T-helper 2 cell treated with Interferon-gamma antibody and Interleukin-4, amounts not matched to agents 5 μg/mL and 100 μg/mL, for 36 hours (primary cell): ENCODE results near the gene PIGBOS1.

Experiments
- DNase-seq: peaks from one replicate; pipeline ENCODE4 v3.0.0; 2021; ENCODE audit warnings: low spot score
- H3K27ac Mint-ChIP-seq: one replicate; pipeline ENCODE4 v1.8.0; 2021; ENCODE audit warnings: mild to moderate bottlenecking, mixed read lengths
- H3K27me3 Mint-ChIP-seq: one replicate; pipeline ENCODE4 v1.8.0; 2021; ENCODE audit warnings: low read depth, mixed read lengths
- H3K36me3 Mint-ChIP-seq: one replicate; pipeline ENCODE4 v1.8.0; 2021; ENCODE audit warnings: low read depth, mixed read lengths
- H3K4me1 Mint-ChIP-seq: one replicate; pipeline ENCODE4 v1.8.0; 2021; ENCODE audit warnings: low read depth, mixed read lengths
- H3K4me3 Mint-ChIP-seq: one replicate; pipeline ENCODE4 v1.8.0; 2022; ENCODE audit warnings: mild to moderate bottlenecking, moderate library complexity, mixed read lengths
- H3K9me3 Mint-ChIP-seq: one replicate; pipeline ENCODE4 v1.8.0; 2021; ENCODE audit warnings: mixed read lengths

The PIGBOS1 gene, protein sequence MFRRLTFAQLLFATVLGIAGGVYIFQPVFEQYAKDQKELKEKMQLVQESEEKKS

DNA sequence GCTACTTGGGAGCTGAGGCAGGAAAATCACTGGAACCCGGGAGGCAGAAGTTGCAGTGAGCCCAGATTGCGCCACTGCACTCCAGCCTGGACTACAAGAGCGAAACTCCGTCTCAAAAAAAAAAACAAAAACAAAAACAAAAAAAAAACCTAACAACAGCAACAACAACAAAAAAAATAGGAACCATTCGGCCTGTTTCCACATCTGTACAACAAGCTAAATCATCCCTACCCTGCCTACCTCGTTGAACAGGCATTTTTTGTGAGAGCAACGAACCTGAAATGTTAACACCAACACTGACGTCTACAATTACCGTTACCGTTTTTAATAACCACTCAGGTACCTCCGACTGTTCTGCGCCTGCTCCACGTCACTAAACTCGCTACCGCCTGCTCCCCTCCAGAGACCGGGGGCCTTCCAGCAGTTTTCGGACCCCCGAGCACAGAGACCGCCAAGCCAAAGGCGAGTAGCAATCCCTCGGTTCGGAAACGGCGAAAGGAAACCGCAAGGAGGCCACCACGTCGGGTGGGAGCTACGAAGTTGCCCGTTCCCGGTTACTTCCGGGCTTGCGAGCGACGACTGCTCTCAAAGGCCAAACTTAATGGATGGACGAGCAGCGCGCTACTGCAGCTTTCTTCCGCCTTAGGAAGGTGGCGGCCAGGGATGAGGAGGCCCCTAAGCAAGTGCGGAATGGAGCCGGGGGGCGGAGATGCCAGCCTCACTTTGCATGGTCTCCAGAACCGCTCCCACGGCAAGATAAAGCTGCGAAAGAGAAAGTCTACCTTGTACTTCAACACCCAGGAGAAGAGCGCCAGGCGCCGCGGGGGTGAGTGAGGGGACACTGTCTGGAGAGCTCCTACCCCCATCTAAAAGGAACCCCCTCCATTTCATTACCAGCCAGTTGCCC is at the start of gene PIGBOS1, which contains the start of gene PIGB:
Gene PIGBOS1, minus strand, starts transcription at position 536 of the 907 bp plus-strand sequence. CDS start 1,331 bp downstream, outside the sequence.
Gene PIGB, plus strand, starts transcription at position 635 of the 907 bp plus-strand sequence. Its CDS starts 29 bp downstream, at position 664.
- H3K4me1 Mint-ChIP-seq = peaks cover 50% of the 10 kb centered on the region
- peak; percentile 81 for DNase-seq
- no peaks in the 10 kb centered on the region for H3K27me3 Mint-ChIP-seq
- H3K4me3 Mint-ChIP-seq = peak within 1 kb of the TSS; percentile 100
- no peaks in the 10 kb centered on the region for H3K9me3 Mint-ChIP-seq
- peak within 1 kb of the TSS; percentile 99 for H3K27ac Mint-ChIP-seq
- peaks cover 42% of the 10 kb centered on the region for H3K36me3 Mint-ChIP-seq

DNA sequence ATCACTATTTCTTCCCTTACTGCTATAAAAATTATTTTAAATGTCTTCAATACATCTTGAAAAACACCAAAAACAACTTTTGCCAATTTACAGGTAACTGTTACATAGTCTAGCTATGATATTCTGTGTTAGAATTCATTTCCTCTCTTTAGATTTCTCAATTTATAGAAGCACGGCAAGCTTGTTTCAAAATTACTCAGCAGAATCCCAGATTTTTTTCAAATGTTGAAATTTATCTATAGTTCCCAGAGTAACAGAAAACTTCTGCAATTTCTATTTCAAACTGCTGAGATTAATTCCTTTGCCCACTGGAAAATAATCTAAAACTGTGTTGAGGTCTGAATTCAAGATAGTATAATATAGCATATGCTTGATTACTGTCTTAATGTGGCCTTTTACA is 48.1 kb upstream of the PIGBOS1 start:
- H3K4me1 Mint-ChIP-seq = no peaks in the 10 kb centered on the region
- no peak for DNase-seq
- H3K27ac Mint-ChIP-seq = no peak overlapping the region
- H3K27me3 Mint-ChIP-seq = no peaks in the 10 kb centered on the region
- H3K9me3 Mint-ChIP-seq = no peaks in the 10 kb centered on the region
- H3K4me3 Mint-ChIP-seq = no peak overlapping the region
- peaks cover 6% of the 10 kb centered on the region for H3K36me3 Mint-ChIP-seq

DNA sequence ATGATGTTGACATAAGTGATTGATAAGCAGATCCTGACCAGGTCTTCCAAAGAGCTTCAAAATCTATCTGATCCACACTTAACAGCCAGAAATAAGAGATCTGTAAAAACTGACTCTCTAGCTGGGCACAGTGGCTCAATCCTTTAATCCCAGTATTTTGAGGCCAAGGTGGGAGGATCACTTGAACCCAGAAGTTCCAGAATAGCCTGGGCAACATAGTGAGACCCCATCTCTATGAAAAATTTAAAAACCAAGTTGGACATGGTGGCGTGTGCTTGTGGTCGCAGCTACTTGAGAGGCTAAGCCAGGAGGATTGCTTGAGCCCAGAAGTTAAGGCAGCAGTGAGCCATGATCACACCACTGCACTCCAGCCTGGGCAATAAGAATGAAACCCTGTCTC is 43.7 kb upstream of the PIGBOS1 start:
- H3K9me3 Mint-ChIP-seq = no peaks in the 10 kb centered on the region
- DNase-seq = no peak
- no peak overlapping the region for H3K27ac Mint-ChIP-seq
- no peak overlapping the region for H3K4me3 Mint-ChIP-seq
- no peaks in the 10 kb centered on the region for H3K4me1 Mint-ChIP-seq
- no peaks in the 10 kb centered on the region for H3K27me3 Mint-ChIP-seq
- H3K36me3 Mint-ChIP-seq = peaks cover 5% of the 10 kb centered on the region

DNA sequence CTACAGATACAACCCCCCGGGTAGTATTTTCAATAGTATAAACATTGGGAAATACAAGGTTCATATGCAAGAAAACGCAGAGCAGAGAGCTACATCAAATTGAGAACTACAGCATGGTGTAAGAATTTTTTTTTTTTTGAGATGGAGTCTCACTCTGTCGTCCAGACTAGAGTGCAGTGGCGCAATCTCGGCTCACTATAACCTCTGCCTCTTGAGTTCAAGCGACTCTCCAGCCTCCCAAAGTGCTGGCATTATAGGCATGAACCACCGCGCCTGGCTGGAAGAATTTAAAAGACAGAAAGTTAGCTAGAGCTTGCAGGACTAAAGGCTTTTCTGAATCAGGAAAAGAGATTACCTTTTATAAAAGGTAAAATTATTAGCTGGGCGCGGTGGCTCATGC is 42.1 kb upstream of the PIGBOS1 start:
- no peak overlapping the region for H3K27ac Mint-ChIP-seq
- no peaks in the 10 kb centered on the region for H3K27me3 Mint-ChIP-seq
- DNase-seq = no peak
- H3K4me1 Mint-ChIP-seq = no peaks in the 10 kb centered on the region
- peaks cover 12% of the 10 kb centered on the region for H3K36me3 Mint-ChIP-seq
- no peaks in the 10 kb centered on the region for H3K9me3 Mint-ChIP-seq
- H3K4me3 Mint-ChIP-seq = no peak overlapping the region

DNA sequence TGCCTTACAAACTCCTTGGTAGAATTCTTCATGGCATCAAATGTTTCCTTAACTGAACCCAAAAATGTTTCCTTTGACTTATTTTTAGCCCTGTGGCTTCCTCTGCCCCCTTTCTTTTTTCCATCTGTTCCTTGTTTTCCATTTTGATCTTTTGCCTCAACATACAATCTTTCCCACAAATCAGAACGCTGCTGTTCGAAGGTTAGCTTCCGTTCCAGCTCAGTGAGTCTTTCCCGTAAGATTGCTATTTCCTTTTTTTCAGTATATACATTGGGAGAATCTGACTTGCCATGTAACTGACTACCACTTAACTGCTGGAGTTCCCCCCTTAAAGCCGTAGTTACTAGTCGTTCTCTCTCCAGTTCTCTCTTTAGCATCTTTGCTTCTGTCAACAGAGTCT is 41.3 kb upstream of the PIGBOS1 start:
- Mint-ChIP-seq H3K36me3 (peaks cover 15% of the 10 kb centered on the region), H3K27me3 (no peaks in the 10 kb centered on the region), H3K9me3 (no peaks in the 10 kb centered on the region), H3K4me3 (no peak overlapping the region), H3K4me1 (no peaks in the 10 kb centered on the region), H3K27ac (no peak overlapping the region)
- DNase-seq = no peak

DNA sequence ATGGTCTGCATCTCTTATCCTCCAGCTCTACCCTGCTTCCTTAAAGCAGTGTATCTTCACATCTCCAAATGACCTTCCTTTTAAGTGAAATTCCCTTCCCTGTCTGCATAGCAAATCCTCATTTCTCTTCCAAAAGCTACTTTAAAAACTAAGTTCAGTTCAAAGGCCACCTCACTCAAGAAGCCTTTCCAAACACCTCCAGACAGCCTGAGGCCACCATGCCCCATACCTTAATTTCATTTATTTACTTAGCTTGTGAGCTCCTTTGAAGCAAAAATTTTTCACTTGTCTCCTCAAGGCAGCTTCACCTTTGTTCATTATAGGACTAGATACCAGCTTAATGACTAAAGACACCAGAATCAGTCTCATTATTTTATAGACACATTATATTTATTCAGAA is 39.5 kb upstream of the PIGBOS1 start:
- DNase-seq = no peak
- no peaks in the 10 kb centered on the region for H3K9me3 Mint-ChIP-seq
- peak overlapping the region; percentile 34 for H3K27ac Mint-ChIP-seq
- H3K4me1 Mint-ChIP-seq = no peaks in the 10 kb centered on the region
- H3K36me3 Mint-ChIP-seq = peaks cover 21% of the 10 kb centered on the region
- H3K4me3 Mint-ChIP-seq = no peak overlapping the region
- no peaks in the 10 kb centered on the region for H3K27me3 Mint-ChIP-seq

DNA sequence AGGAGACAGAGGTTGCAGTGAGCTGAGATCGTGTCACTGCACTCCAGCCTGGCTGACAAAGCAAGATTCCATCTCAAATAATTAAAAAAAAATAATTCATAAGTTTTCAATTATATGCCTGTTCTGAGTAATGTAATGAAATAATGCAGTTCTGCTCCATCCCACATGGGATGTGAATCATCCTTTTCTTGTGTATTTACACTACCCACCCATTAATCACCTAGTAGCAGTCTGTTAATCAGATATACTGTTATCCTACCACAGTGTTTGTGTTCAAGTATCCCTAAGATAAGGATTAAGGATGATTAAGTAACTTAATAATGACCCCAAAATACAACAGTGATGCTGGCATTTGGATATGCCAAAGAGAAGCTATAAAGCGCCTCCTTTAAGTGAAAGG is 38.9 kb upstream of the PIGBOS1 start:
- DNase-seq = no peak

DNA sequence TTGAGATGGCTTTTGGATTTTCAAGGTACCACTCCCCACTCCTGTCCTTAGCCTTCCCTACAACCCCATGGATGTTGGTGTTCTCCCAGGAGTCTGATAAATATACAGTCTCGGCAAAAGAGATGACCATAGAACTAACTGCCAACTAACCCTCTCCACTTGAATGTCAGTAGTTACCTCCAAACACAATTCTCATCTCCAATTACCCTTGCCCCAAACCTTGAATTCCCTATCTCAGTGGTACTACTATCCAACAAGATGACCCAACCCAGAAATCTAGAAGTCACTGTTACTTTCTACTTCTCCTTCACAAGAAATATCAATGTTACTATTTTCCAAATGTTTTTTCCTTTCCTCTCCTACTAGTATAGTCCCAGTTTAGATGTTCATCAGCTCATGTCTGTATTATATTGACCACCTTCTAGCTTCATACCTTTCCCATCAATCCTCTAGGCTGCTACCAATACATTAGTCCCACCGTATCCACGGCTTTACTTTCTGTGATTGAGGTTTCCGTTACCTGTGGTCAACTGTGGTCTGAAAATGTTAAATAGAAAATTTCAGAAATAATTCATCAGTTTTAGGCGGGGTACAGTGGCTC is 38.2 kb upstream of the PIGBOS1 start:
- Mint-ChIP-seq H3K36me3 (peaks cover 22% of the 10 kb centered on the region), H3K9me3 (no peaks in the 10 kb centered on the region), H3K27me3 (no peaks in the 10 kb centered on the region), H3K4me3 (no peak overlapping the region), H3K4me1 (no peaks in the 10 kb centered on the region), H3K27ac (no peak overlapping the region)
- DNase-seq = no peak

More for the DNA sequence above, 38.9 kb upstream of the PIGBOS1 start:
- no peak overlapping the region for H3K27ac Mint-ChIP-seq
- no peaks in the 10 kb centered on the region for H3K27me3 Mint-ChIP-seq
- no peaks in the 10 kb centered on the region for H3K9me3 Mint-ChIP-seq
- H3K36me3 Mint-ChIP-seq = peaks cover 21% of the 10 kb centered on the region
- no peak overlapping the region for H3K4me3 Mint-ChIP-seq
- H3K4me1 Mint-ChIP-seq = no peaks in the 10 kb centered on the region

DNA sequence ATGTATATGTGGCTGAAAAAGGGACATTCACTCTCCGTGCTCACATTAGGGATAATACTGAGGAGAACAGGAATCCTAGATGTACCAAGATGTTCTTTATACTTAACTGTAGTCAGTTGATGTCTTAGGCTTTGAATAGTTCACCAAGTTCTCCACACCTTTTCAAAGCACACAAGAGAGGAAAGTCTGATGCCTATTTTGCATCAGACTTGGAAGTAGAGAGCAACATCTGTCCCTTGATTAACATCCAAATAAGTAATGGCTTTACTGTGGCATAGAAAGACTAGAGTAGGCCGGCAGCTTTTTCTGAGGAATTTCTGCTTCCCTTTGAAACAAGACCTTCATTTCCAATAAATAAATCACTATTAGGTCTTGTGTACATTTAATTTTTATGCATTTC is 34.1 kb upstream of the PIGBOS1 start:
- Mint-ChIP-seq H3K27ac (no peak overlapping the region), H3K4me3 (no peak overlapping the region), H3K27me3 (no peaks in the 10 kb centered on the region), H3K4me1 (no peaks in the 10 kb centered on the region), H3K36me3 (peaks cover 34% of the 10 kb centered on the region), H3K9me3 (no peaks in the 10 kb centered on the region)
- DNase-seq = no peak

DNA sequence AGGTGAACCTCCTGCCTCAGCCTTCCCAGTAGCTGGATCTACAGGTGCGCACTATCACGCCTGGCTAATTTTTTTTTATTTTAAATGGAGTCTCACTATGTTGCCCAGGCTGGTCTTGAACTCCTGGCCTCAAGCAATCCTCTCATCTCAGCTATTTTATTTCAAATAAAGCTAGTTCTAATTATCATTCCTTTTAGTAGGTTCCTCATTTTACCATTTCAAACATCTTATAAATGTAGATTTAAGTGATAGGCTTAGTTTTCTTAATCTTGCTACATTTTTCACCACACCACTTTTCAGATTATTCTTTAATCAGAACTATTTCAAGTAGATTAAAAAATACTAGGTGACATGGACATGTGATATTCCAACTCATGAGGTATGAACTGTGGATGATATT is 30.4 kb upstream of the PIGBOS1 start:
- DNase-seq = no peak
- no peaks in the 10 kb centered on the region for H3K4me1 Mint-ChIP-seq
- H3K36me3 Mint-ChIP-seq = peaks cover 26% of the 10 kb centered on the region
- no peaks in the 10 kb centered on the region for H3K27me3 Mint-ChIP-seq
- no peak overlapping the region for H3K27ac Mint-ChIP-seq
- no peaks in the 10 kb centered on the region for H3K9me3 Mint-ChIP-seq
- no peak overlapping the region for H3K4me3 Mint-ChIP-seq

DNA sequence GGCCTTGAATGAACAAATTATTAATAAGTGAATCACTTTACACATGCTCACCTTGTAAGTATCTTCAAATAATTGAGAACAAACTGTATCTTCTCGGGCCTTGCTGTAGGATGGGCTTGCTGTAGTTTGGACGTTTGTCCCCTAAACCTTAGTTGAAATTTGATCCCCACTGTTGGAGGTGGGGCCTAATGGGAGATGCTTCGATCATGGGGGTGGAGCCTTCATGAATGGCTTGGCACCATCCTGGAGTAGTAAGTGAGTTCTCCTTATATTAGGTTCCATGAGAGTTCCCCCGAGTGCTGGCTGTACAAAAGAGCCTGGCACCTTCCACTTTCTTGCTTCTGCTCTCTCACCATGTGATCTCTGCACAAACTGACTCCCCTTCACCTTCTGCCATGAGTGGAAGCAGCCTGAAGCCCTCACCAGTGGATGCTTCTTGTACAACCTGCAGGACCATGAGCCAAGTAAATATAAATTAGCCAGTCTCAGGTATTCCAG is 29.4 kb upstream of the PIGBOS1 start:
- Mint-ChIP-seq H3K27ac (no peak overlapping the region), H3K4me1 (no peaks in the 10 kb centered on the region), H3K9me3 (no peaks in the 10 kb centered on the region), H3K36me3 (peaks cover 32% of the 10 kb centered on the region), H3K4me3 (no peak overlapping the region), H3K27me3 (no peaks in the 10 kb centered on the region)
- no peak for DNase-seq

DNA sequence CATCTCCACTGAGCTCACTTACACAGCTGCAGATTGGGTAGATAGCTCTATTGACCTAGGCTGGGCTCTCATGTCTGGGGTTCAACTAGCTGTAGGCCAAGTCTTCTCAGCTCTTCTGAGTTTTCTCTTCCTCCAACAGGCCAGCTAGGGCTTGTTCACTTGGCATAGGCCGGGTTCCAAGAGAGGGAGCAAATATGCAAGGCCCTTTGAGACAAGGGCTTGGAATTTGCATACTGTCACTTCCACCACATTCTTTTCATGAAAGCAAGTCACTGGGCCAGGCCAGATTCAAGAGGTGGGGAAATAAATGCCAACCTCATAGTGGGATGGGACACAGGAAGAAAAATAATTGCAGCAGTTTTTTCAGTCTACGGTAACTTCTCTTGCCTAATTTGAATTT is 25.3 kb upstream of the PIGBOS1 start:
- Mint-ChIP-seq H3K4me1 (no peaks in the 10 kb centered on the region), H3K9me3 (no peaks in the 10 kb centered on the region), H3K36me3 (peaks cover 31% of the 10 kb centered on the region), H3K4me3 (no peak overlapping the region), H3K27me3 (no peaks in the 10 kb centered on the region), H3K27ac (no peak overlapping the region)
- DNase-seq = no peak

DNA sequence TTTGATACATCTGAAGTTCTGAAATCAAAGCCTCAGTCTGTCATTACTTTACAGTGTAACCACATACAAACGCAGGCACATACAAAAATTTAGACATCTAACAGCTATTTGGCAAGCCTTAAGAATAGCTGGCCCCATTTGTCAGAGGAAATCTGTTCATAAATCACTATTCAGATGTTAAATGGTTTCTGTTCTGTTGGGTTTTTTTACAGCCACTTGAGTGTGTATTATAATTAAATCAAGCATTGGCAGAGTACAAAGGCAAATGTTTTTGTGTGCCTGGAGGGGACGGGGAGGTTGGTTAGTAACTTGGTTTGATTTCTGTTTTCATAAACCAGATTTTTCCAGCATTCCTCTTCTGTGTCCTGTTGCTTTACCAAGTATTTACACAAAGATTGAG is 24.2 kb upstream of the PIGBOS1 start:
- H3K36me3 Mint-ChIP-seq = peaks cover 30% of the 10 kb centered on the region

DNA sequence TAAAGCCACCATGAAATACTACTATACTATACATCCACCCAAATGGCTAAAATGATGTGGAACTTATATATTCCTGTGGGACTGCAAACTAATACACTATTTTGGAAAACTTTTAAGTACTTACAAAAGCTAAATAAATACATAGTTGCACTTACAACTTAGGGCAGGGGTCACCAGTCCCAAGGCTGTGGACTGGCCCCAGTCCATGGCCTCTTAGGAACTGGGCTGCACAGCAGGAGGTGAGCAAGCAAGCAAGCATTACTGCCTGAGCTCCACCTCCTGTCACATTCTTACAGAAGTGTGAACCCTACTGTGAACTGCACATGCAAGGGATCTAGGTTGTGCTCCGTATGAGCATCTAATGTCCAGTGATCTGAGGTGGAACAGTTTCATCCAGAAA is 18.2 kb upstream of the PIGBOS1 start:
- Mint-ChIP-seq H3K27me3 (no peaks in the 10 kb centered on the region), H3K27ac (no peak overlapping the region), H3K4me3 (no peak overlapping the region), H3K36me3 (peaks cover 38% of the 10 kb centered on the region), H3K4me1 (no peaks in the 10 kb centered on the region), H3K9me3 (no peaks in the 10 kb centered on the region)
- DNase-seq = no peak

More for the DNA sequence above, 24.2 kb upstream of the PIGBOS1 start:
- no peaks in the 10 kb centered on the region for H3K9me3 Mint-ChIP-seq
- H3K4me1 Mint-ChIP-seq = no peaks in the 10 kb centered on the region
- H3K27ac Mint-ChIP-seq = no peak overlapping the region
- H3K27me3 Mint-ChIP-seq = no peaks in the 10 kb centered on the region
- no peak for DNase-seq
- no peak overlapping the region for H3K4me3 Mint-ChIP-seq
